ENCODE data around the gene OBP2A.
"Not testable (repeated sequence)": the region's sequence is repeated elsewhere in the genome, so short reads cannot be mapped to it uniquely, and the experiment has no call there.

GRCh38 chr9:135534826-135535225, 11.1 kb upstream of the OBP2A start:
- TF ChIP-seq, protein P1, sequence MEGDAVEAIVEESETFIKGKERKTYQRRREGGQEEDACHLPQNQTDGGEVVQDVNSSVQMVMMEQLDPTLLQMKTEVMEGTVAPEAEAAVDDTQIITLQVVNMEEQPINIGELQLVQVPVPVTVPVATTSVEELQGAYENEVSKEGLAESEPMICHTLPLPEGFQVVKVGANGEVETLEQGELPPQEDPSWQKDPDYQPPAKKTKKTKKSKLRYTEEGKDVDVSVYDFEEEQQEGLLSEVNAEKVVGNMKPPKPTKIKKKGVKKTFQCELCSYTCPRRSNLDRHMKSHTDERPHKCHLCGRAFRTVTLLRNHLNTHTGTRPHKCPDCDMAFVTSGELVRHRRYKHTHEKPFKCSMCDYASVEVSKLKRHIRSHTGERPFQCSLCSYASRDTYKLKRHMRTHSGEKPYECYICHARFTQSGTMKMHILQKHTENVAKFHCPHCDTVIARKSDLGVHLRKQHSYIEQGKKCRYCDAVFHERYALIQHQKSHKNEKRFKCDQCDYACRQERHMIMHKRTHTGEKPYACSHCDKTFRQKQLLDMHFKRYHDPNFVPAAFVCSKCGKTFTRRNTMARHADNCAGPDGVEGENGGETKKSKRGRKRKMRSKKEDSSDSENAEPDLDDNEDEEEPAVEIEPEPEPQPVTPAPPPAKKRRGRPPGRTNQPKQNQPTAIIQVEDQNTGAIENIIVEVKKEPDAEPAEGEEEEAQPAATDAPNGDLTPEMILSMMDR (IDR thresholded peaks at IDR 0.05) = not testable (repeated sequence)
- TF ChIP-seq POLR2A (IDR thresholded peaks at IDR 0.05) = not testable (repeated sequence)
